D721Med (cell line): Measurements from ENCODE around the gene KCNAB3.
A peak's percentile ranks its signal among the peaks of the same experiment; 100 is the strongest.

Experiments
- DNase-seq: peaks from one replicate; pipeline ENCODE4 v3.0.0; 2011; ENCODE audit warnings: low spot score; ENCODE audit not compliant: insufficient read length
- FAIRE-seq: peaks from 2 replicates; lab custom pipeline; 2011; peaks lifted over from hg19 to GRCh38; lab: Jason Lieb, UNC
- TF ChIP-seq, protein P1 (sequence below): IDR thresholded peaks from 2 replicates; pipeline ENCODE4 v1.5.1; 2012; ENCODE audit warnings: mild to moderate bottlenecking, control low read depth; ENCODE audit not compliant: insufficient read depth; ENCODE audit errors: missing control alignments

The KCNAB3 gene

DNA sequence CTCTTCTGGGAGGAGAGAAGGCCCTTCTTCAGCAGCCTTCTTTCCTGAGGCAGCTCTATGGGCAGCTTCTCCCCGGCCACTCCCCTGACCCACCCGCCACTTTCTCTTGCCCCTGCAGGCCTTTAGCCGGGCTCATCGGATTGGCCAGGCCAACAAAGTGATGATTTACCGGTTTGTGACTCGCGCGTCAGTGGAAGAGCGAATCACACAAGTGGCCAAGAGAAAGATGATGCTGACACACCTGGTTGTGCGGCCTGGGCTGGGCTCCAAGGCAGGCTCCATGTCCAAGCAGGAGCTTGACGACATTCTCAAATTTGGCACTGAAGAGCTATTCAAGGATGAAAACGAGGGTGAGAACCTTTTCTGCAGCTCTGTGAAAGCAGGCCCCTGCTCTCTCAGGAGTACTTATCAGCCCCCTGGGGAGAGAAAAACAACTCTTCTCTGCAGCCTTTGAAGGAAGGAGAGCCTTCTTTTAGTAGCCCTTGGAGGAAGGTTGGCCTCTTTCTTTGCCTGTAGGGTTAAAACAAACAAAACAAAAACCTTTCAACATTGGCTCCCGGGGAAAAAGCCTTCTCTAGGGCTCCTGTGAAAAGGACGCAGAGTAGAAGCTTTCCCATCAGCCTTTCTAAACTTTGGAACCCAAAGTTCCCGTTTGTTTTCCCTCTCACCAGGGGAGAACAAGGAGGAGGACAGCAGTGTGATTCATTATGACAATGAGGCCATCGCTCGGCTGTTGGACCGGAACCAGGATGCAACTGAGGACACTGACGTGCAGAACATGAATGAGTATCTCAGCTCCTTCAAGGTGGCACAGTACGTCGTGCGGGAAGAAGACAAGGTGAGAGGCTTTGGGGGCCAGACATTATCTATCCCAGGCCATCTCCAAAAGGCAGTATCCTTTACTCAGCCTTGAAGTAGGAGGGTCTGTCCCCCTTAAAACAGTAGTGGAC, 26.2 kb downstream of the KCNAB3 start:
- TF ChIP-seq, protein P1, sequence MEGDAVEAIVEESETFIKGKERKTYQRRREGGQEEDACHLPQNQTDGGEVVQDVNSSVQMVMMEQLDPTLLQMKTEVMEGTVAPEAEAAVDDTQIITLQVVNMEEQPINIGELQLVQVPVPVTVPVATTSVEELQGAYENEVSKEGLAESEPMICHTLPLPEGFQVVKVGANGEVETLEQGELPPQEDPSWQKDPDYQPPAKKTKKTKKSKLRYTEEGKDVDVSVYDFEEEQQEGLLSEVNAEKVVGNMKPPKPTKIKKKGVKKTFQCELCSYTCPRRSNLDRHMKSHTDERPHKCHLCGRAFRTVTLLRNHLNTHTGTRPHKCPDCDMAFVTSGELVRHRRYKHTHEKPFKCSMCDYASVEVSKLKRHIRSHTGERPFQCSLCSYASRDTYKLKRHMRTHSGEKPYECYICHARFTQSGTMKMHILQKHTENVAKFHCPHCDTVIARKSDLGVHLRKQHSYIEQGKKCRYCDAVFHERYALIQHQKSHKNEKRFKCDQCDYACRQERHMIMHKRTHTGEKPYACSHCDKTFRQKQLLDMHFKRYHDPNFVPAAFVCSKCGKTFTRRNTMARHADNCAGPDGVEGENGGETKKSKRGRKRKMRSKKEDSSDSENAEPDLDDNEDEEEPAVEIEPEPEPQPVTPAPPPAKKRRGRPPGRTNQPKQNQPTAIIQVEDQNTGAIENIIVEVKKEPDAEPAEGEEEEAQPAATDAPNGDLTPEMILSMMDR = no peak
- no peak for FAIRE-seq
- DNase-seq = no peak

GRCh38 chr17:7897773-7898172, 31.9 kb downstream of the KCNAB3 start:
- no peak for DNase-seq
- TF ChIP-seq, protein P1 = peak; percentile 12
- FAIRE-seq = no peak

- TF ChIP-seq, protein P1 = no peak
- FAIRE-seq = no peak
- no peak for DNase-seq
Observed at GRCh38 chr17:7897090-7897489, 32.6 kb downstream of the KCNAB3 start.

GRCh38 chr17:7894866-7895265, 34.8 kb downstream of the KCNAB3 start:
- no peak for DNase-seq
- TF ChIP-seq, protein P1 = no peak
- no peak for FAIRE-seq

- TF ChIP-seq, protein P1 = no peak
- DNase-seq (no peak), FAIRE-seq (no peak)
Observed at GRCh38 chr17:7894226-7894625, 35.4 kb downstream of the KCNAB3 start.

DNA sequence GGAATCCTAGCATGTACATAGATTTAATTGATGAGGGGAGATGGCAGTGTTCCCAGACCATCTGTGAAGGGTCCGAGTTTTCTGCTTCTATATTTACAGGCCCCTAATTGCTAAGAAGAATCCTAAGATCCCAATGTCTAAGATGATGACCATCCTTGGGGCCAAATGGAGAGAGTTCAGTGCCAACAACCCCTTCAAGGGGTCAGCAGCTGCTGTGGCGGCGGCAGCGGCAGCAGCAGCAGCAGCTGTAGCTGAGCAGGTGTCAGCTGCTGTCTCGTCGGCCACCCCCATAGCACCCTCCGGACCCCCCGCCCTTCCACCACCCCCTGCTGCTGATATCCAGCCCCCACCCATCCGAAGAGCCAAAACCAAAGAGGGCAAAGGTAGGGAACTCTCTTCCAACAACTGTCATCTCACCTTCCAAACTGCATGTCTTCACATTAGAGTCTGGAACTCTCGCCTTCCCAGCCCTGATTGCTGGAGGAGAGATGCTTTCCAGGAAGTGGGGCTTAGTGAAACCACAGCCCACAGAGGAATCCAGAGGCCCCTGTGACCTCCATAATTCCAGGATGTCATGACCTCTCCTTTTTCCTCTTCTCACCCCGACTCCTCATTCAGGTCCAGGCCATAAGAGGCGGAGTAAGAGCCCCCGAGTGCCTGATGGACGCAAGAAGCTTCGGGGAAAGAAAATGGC, 36.3 kb downstream of the KCNAB3 start:
- TF ChIP-seq, protein P1 = no peak
- DNase-seq (no peak), FAIRE-seq (no peak)
